Lower leg skin (tissue), 3 donors: Measurements from ENCODE around the gene TET1.

Source experiments
- CTCF ChIP-seq, 3 donors: fragments of 450-650 bp; IDR thresholded peaks; one replicate each; pipeline ENCODE4 v1.5.1; 2016; ENCODE audit warnings: antibody characterized with exemption in 3 of 3, mild to moderate bottlenecking in 3 of 3, moderate library complexity in 2 of 3
- POLR2A ChIP-seq, 2 donors: fragments of 450-650 bp; IDR thresholded peaks; one replicate each; pipeline ENCODE4 v1.6.1; 2016 to 2017; ENCODE audit warnings: antibody characterized with exemption in 2 of 2, mild to moderate bottlenecking in 1 of 2, moderate library complexity in 1 of 2

GRCh38 chr10:68700197-68700596 is 140.1 kb downstream of the TET1 start:
- TF ChIP-seq CTCF (IDR thresholded peaks at IDR 0.05), result no peak
- no peak for TF ChIP-seq POLR2A (IDR thresholded peaks at IDR 0.05)
